Loucy (cell line): ENCODE measurements around the gene PREX1.

Source experiments
- H2AFZ ChIP-seq: fragments of 200-600 bp; sonication (generic); 2 replicates; pipeline ENCODE4 v1.6.0; 2016; ENCODE audit warnings: antibody characterized with exemption, mild to moderate bottlenecking, low read length, moderate library complexity
- H3F3A ChIP-seq: fragments of 200-600 bp; 2 replicates; pipeline ENCODE4 v1.6.0; 2016; ENCODE audit warnings: antibody characterized with exemption, low read depth, mild to moderate bottlenecking
- H3K27me3 ChIP-seq: fragments of 200-600 bp; sonication (generic); 2 replicates; pipeline ENCODE4 v1.6.1; 2014; ENCODE audit warnings: low read length, mild to moderate bottlenecking; ENCODE audit not compliant: insufficient read depth, poor library complexity, severe bottlenecking
- H3K36me3 ChIP-seq: fragments of 200-600 bp; sonication (generic); 2 replicates; pipeline ENCODE4 v1.6.1; 2016; ENCODE audit warnings: low read length; ENCODE audit not compliant: insufficient read depth
- H3K4me1 ChIP-seq: fragments of 200-600 bp; sonication (generic); 2 replicates; pipeline ENCODE4 v1.5.1; 2014; ENCODE audit warnings: low read length, mild to moderate bottlenecking; ENCODE audit not compliant: insufficient read depth, poor library complexity, severe bottlenecking
- H3K4me2 ChIP-seq: fragments of 200-600 bp; sonication (generic); 2 replicates; pipeline ENCODE4 v1.6.0; 2014; ENCODE audit warnings: antibody characterized with exemption, low read length, low read depth, mild to moderate bottlenecking; ENCODE audit not compliant: poor library complexity, severe bottlenecking
- H3K4me3 ChIP-seq: fragments of 200-600 bp; sonication (generic); 2 replicates; pipeline ENCODE4 v1.5.1; 2014; ENCODE audit warnings: low read length, mild to moderate bottlenecking, mixed read lengths; ENCODE audit not compliant: poor library complexity, severe bottlenecking
- H3K79me2 ChIP-seq: fragments of 200-600 bp; sonication (generic); 2 replicates; pipeline ENCODE4 v1.6.1; 2014; ENCODE audit warnings: low read length; ENCODE audit not compliant: insufficient read depth
- H3K9ac ChIP-seq: fragments of 200-600 bp; sonication (generic); 2 replicates; pipeline ENCODE4 v1.6.0; 2014; ENCODE audit warnings: mild to moderate bottlenecking, low read depth, low read length, moderate library complexity; ENCODE audit not compliant: poor library complexity, severe bottlenecking
- H3K9me2 ChIP-seq: fragments of 200-600 bp; sonication (generic); replicated peaks from 2 replicates; pipeline ENCODE4 v1.6.1; 2016; ENCODE audit warnings: low read depth, low read length, mixed read lengths
- H3K9me3 ChIP-seq: fragments of 200-600 bp; sonication (generic); 2 replicates; pipeline ENCODE4 v1.6.1; 2014; ENCODE audit warnings: mild to moderate bottlenecking, antibody characterized with exemption, low read length, low read depth; ENCODE audit not compliant: insufficient read depth
- H4K20me1 ChIP-seq: fragments of 200-600 bp; sonication (generic); 2 replicates; pipeline ENCODE4 v1.6.0; 2014; ENCODE audit warnings: antibody characterized with exemption, low read length, mild to moderate bottlenecking; ENCODE audit not compliant: insufficient read depth, poor library complexity, severe bottlenecking
- EZH2phosphoT487 ChIP-seq: fragments of 200-600 bp; IDR thresholded peaks from 2 replicates; pipeline ENCODE4 v1.6.1; 2018; ENCODE audit warnings: antibody characterized with exemption, mild to moderate bottlenecking, moderate library complexity, borderline replicate concordance
- TF ChIP-seq, protein P1 (sequence below): fragments of 200-600 bp; sonication (generic); conservative IDR thresholded peaks from 2 replicates; pipeline ENCODE4 v1.5.1; 2014; ENCODE audit warnings: mild to moderate bottlenecking, antibody characterized with exemption, low read length

Gene PREX1

GRCh38 chr20:48671141-48671540 lies 156.7 kb downstream of the PREX1 start:
- no peak overlapping the region for H2AFZ ChIP-seq
- no peak overlapping the region for H3K4me3 ChIP-seq
- H3K4me1 ChIP-seq, result no peaks in the 10 kb centered on the region
- TF ChIP-seq EZH2phosphoT487, result no peak
- TF ChIP-seq, protein P1, sequence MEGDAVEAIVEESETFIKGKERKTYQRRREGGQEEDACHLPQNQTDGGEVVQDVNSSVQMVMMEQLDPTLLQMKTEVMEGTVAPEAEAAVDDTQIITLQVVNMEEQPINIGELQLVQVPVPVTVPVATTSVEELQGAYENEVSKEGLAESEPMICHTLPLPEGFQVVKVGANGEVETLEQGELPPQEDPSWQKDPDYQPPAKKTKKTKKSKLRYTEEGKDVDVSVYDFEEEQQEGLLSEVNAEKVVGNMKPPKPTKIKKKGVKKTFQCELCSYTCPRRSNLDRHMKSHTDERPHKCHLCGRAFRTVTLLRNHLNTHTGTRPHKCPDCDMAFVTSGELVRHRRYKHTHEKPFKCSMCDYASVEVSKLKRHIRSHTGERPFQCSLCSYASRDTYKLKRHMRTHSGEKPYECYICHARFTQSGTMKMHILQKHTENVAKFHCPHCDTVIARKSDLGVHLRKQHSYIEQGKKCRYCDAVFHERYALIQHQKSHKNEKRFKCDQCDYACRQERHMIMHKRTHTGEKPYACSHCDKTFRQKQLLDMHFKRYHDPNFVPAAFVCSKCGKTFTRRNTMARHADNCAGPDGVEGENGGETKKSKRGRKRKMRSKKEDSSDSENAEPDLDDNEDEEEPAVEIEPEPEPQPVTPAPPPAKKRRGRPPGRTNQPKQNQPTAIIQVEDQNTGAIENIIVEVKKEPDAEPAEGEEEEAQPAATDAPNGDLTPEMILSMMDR, result no peak
- no peak overlapping the region for H3K9ac ChIP-seq
- H3K27me3 ChIP-seq, result no peaks in the 10 kb centered on the region
- H4K20me1 ChIP-seq, result no peaks in the 10 kb centered on the region
- peaks cover 5% of the 10 kb centered on the region; the same call in 1 of the 2 replicates for H3K36me3 ChIP-seq
- no peaks in the 10 kb centered on the region for H3F3A ChIP-seq
- H3K9me3 ChIP-seq, result no peaks in the 10 kb centered on the region
- no peaks in the 10 kb centered on the region for H3K9me2 ChIP-seq
- H3K4me2 ChIP-seq, result no peak overlapping the region
- no peaks in the 10 kb centered on the region for H3K79me2 ChIP-seq

- Histone ChIP-seq H3K27me3 (no peaks in the 10 kb centered on the region), H3K4me1 (no peaks in the 10 kb centered on the region), H4K20me1 (no peaks in the 10 kb centered on the region), H2AFZ (no peak overlapping the region), H3F3A (no peaks in the 10 kb centered on the region), H3K9me3 (no peaks in the 10 kb centered on the region), H3K4me3 (no peak overlapping the region), H3K36me3 (peaks cover 3% of the 10 kb centered on the region; the same call in 1 of the 2 replicates), H3K9ac (no peak overlapping the region), H3K79me2 (no peaks in the 10 kb centered on the region), H3K9me2 (no peaks in the 10 kb centered on the region), H3K4me2 (no peak overlapping the region)
- TF ChIP-seq, protein P1, result no peak
- TF ChIP-seq EZH2phosphoT487, result no peak
These were observed 157.7 kb downstream of the PREX1 start for GRCh38 chr20:48669946-48670605.

GRCh38 chr20:48668451-48668946 lies 159.3 kb downstream of the PREX1 start:
- H3K4me3 ChIP-seq, result no peak overlapping the region
- H3K79me2 ChIP-seq, result no peaks in the 10 kb centered on the region
- peaks cover 3% of the 10 kb centered on the region; the same call in 1 of the 2 replicates for H3K36me3 ChIP-seq
- no peaks in the 10 kb centered on the region for H4K20me1 ChIP-seq
- no peaks in the 10 kb centered on the region for H3K27me3 ChIP-seq
- no peaks in the 10 kb centered on the region for H3F3A ChIP-seq
- no peak overlapping the region for H3K4me2 ChIP-seq
- H3K4me1 ChIP-seq, result no peaks in the 10 kb centered on the region
- TF ChIP-seq, protein P1, result no peak
- no peak for TF ChIP-seq EZH2phosphoT487
- no peaks in the 10 kb centered on the region for H3K9me3 ChIP-seq
- no peaks in the 10 kb centered on the region for H3K9me2 ChIP-seq
- no peak overlapping the region for H2AFZ ChIP-seq
- H3K9ac ChIP-seq, result no peak overlapping the region
